ENCODE results near the gene CADPS. TPM values are rescaled to one million over a fixed set of nuclear protein-coding genes. Genes with fewer than 3 reads are reported as not detected.

CADPS gene
- polyA plus RNA-seq, 1 experiment, result 0.12 TPM

- no peak overlapping the region for H3K27ac ChIP-seq (ENCODE audit: low read depth, low read length)
- no peaks in the 10 kb centered on the region for H3K27me3 ChIP-seq (ENCODE audit: control insufficient read depth, insufficient read depth, low read length)
- no peak for DNase-seq (ENCODE audit: low read depth, low spot score)
- no peak overlapping the region for H3K4me3 ChIP-seq (ENCODE audit: low read depth, low read length)
- CTCF ChIA-PET, result no interaction called here
- H3K9me3 ChIP-seq (ENCODE audit: control insufficient read depth, insufficient read depth, low read length), result no peaks in the 10 kb centered on the region
- TF ChIP-seq, protein P1, sequence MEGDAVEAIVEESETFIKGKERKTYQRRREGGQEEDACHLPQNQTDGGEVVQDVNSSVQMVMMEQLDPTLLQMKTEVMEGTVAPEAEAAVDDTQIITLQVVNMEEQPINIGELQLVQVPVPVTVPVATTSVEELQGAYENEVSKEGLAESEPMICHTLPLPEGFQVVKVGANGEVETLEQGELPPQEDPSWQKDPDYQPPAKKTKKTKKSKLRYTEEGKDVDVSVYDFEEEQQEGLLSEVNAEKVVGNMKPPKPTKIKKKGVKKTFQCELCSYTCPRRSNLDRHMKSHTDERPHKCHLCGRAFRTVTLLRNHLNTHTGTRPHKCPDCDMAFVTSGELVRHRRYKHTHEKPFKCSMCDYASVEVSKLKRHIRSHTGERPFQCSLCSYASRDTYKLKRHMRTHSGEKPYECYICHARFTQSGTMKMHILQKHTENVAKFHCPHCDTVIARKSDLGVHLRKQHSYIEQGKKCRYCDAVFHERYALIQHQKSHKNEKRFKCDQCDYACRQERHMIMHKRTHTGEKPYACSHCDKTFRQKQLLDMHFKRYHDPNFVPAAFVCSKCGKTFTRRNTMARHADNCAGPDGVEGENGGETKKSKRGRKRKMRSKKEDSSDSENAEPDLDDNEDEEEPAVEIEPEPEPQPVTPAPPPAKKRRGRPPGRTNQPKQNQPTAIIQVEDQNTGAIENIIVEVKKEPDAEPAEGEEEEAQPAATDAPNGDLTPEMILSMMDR (IDR thresholded peaks at IDR 0.05; ENCODE audit: low read depth, low read length), result no peak
- POLR2A ChIA-PET, result no interaction called here
Observed at GRCh38 chr3:62795978-62796657, 79.1 kb downstream of the CADPS start.

GRCh38 chr3:62793946-62794345 is 81.3 kb downstream of the CADPS start:
- POLR2A ChIA-PET, result no interaction called here
- no peak overlapping the region for H3K27ac ChIP-seq (ENCODE audit: low read depth, low read length)
- CTCF ChIA-PET, result no interaction called here
- TF ChIP-seq, protein P1 (IDR thresholded peaks at IDR 0.05; ENCODE audit: low read depth, low read length), result no peak
- no peaks in the 10 kb centered on the region for H3K9me3 ChIP-seq (ENCODE audit: control insufficient read depth, insufficient read depth, low read length)
- no peak for DNase-seq (ENCODE audit: low read depth, low spot score)
- no peak overlapping the region for H3K4me3 ChIP-seq (ENCODE audit: low read depth, low read length)
- no peaks in the 10 kb centered on the region for H3K27me3 ChIP-seq (ENCODE audit: control insufficient read depth, insufficient read depth, low read length)

DNA sequence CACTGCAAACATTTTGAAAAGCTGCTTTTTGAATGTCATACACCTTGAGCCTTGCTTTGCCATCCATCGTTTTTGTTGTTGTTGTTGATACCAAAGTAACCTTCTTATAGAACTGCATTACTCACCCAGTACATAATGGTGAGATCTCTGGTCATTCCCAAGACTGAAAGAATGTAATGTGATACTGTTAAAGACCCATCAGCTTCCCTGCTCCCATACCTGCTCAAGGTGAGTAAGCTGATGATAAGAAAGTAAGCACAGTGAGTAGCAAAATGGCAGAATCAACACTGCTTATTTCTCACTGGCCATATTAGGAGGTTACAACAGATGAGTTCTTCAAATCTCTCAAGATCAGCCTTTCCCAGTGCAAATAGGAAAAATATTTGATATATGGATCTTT is 89.8 kb downstream of the CADPS start:
- Histone ChIP-seq H3K9me3 (ENCODE audit: control insufficient read depth, insufficient read depth, low read length) (no peaks in the 10 kb centered on the region), H3K27ac (ENCODE audit: low read depth, low read length) (no peak overlapping the region), H3K4me3 (ENCODE audit: low read depth, low read length) (no peak overlapping the region), H3K27me3 (ENCODE audit: control insufficient read depth, insufficient read depth, low read length) (no peaks in the 10 kb centered on the region)
- ChIA-PET POLR2A (no interaction called here), CTCF (no interaction called here)
- no peak for DNase-seq (ENCODE audit: low read depth, low spot score)
- TF ChIP-seq, protein P1 (IDR thresholded peaks at IDR 0.05; ENCODE audit: low read depth, low read length), result no peak

DNA sequence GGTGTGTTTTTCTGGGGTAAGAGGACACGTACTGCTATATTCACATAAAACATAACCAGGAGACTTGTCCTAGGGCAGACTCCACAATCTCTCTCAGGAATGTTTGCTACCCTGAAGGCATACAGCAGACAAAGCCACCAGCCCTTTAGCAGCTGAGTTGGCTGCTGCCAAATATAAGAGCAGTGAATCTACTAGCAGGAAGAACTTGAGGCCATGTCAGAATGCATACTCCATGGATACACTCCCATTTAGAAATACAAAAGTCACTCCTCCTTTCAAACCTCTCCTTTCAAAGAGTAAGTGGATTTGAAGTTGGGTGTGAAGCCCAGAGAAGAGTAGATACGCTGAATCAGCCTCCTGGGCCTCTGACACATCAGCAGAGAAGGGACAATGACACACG is 94.1 kb downstream of the CADPS start:
- TF ChIP-seq, protein P1 (IDR thresholded peaks at IDR 0.05; ENCODE audit: low read depth, low read length), result no peak
- no peak for DNase-seq (ENCODE audit: low read depth, low spot score)
- POLR2A ChIA-PET, result no interaction called here

GRCh38 chr3:62777674-62778073 is 97.5 kb downstream of the CADPS start:
- H3K27me3 ChIP-seq (ENCODE audit: control insufficient read depth, insufficient read depth, low read length), result no peaks in the 10 kb centered on the region
- TF ChIP-seq, protein P1 (IDR thresholded peaks at IDR 0.05; ENCODE audit: low read depth, low read length), result no peak
- no peak overlapping the region for H3K4me3 ChIP-seq (ENCODE audit: low read depth, low read length)
- no peaks in the 10 kb centered on the region for H3K9me3 ChIP-seq (ENCODE audit: control insufficient read depth, insufficient read depth, low read length)
- ChIA-PET CTCF (no interaction called here), POLR2A (no interaction called here)
- DNase-seq (ENCODE audit: low read depth, low spot score), result no peak
- H3K27ac ChIP-seq (ENCODE audit: low read depth, low read length), result no peak overlapping the region

More for the DNA sequence above, 94.1 kb downstream of the CADPS start:
- CTCF ChIA-PET, result no interaction called here
- no peaks in the 10 kb centered on the region for H3K9me3 ChIP-seq (ENCODE audit: control insufficient read depth, insufficient read depth, low read length)
- no peak overlapping the region for H3K27ac ChIP-seq (ENCODE audit: low read depth, low read length)
- no peaks in the 10 kb centered on the region for H3K27me3 ChIP-seq (ENCODE audit: control insufficient read depth, insufficient read depth, low read length)
- no peak overlapping the region for H3K4me3 ChIP-seq (ENCODE audit: low read depth, low read length)
